K562 (cell line): ENCODE results near the gene SOS2. TPM values are rescaled to one million over a fixed set of nuclear protein-coding genes. Genes with fewer than 3 reads are reported as not detected.

Experiments
- NCOA1 ChIP-seq: fragments of 450-650 bp; IDR thresholded peaks from 2 replicates; pipeline ENCODE4 v1.6.1; 2016; ENCODE audit warnings: low read depth
- ZBTB7A ChIP-seq: IDR thresholded peaks from 2 replicates; pipeline ENCODE4 v1.6.1; 2011; ENCODE audit warnings: low read depth, mild to moderate bottlenecking, low read length, moderate library complexity, borderline replicate concordance; ENCODE audit not compliant: control insufficient read depth
- polyA plus RNA-seq, 8 experiments: library from polyadenylated mRNA; depleted of rRNA in 4 of 8; stranded (reverse) in 5 of 8; unstranded in 3 of 8; fragments of >200 nt; fragmentation: Nextera tagmentation in 2 of 8; fragmentation: Illumina TruSeq in 1 of 8; extraction: Ambion mirVana in 2 of 8; extraction: Trizol in 1 of 8; gene quantifications; 2 replicates each; pipeline versions ENCODE4 v1.2.1 to v1.2.3, GENCODE V29; 2011 to 2014; ENCODE audit warnings: inconsistent platforms in 1 of 8, missing spikeins in 1 of 8
- total RNA-seq, 7 experiments: library from RNA; depleted of rRNA in 6 of 7; stranded (reverse); fragments of >200 nt in 6 of 7; fragmentation: Illumina TruSeq in 2 of 7; extraction: Trizol in 2 of 7; gene quantifications; 2 replicates each; pipeline versions ENCODE4 v1.2.1 to v1.2.3, GENCODE V29; 2011 to 2021; ENCODE audit warnings: low replicate concordance in 1 of 7
- TF ChIP-seq, protein P1 (sequence below): fragments of 450-650 bp; formaldehyde crosslinking; IDR thresholded peaks from 2 replicates; pipeline ENCODE4 v1.4.0; 2022; ENCODE audit warnings: mild to moderate bottlenecking, moderate library complexity
- TF ChIP-seq, protein P2 (sequence below): fragments of 250-450 bp; sonication (Bioruptor Pico); IDR thresholded peaks from 2 replicates; pipeline ENCODE4 v1.5.0; 2021; ENCODE audit warnings: mild to moderate bottlenecking, moderate library complexity
- TF ChIP-seq, protein P3 (sequence below): IDR thresholded peaks from 2 replicates; pipeline ENCODE4 v1.6.1; 2012; ENCODE audit warnings: low read depth, low read length, improper control_type of control experiment, borderline replicate concordance

Gene SOS2
- total and polyA plus RNA-seq, 9 of the 15 experiments (the other 6 are each of a cell fraction or from before 2014, with no cell fraction given): 2.2 to 13.1 (median 10.5) TPM

- TF ChIP-seq, protein P1, sequence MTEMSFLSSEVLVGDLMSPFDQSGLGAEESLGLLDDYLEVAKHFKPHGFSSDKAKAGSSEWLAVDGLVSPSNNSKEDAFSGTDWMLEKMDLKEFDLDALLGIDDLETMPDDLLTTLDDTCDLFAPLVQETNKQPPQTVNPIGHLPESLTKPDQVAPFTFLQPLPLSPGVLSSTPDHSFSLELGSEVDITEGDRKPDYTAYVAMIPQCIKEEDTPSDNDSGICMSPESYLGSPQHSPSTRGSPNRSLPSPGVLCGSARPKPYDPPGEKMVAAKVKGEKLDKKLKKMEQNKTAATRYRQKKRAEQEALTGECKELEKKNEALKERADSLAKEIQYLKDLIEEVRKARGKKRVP (CRISPR knock-in tag): no peak
- TF ChIP-seq NCOA1 (no peak), ZBTB7A (no peak)
- TF ChIP-seq, protein P2, sequence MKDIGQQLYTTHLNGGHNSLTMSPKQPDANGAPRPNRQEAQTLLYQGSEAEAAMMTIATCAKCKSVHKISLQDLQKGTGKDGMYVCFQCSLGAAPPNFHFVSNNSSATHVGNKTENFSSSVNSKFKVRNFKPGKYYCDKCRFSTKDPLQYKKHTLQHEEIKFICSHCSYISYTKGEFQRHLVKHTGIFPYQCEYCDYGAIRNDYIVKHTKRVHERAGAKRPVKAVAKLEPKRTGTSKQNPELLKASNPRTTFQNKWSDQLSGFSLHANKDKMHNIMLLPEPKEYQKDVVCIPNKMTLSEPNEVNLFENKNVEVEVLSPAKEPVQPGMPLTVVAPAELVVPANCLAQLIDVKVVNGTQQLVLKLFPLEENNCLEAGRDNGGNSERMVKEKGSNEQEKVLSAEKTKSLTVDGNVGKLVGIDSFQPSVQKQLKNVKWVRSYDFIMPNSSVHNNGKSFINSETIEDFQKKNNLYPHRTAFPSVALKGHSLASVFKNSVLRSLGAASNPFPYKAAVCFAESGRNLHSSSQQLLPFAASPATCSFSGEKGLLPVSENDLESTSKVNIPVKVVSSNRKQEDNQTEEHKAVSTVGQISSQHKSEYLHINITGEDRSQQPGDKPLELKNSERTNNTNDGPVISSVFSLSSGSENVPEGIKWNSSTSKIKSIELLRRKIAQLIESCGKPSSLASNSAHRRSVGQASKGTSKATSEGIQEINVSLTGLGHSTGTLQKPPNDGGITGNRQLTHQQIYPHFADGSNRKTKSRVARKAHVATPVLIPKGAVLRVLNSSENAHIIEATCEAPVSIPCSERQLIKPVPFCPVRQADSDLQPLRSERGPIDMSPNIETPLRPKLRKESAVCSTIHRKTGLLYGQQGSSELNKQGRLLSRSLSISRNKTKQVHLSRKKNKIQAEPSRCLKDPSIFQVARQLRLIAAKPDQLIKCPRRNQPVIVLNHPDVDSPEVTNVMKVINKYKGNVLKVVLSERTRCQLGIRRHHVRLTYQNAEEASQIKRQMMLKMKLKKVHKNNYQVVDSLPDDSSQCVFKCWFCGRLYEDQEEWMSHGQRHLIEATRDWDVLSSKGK: no peak
- TF ChIP-seq, protein P3, sequence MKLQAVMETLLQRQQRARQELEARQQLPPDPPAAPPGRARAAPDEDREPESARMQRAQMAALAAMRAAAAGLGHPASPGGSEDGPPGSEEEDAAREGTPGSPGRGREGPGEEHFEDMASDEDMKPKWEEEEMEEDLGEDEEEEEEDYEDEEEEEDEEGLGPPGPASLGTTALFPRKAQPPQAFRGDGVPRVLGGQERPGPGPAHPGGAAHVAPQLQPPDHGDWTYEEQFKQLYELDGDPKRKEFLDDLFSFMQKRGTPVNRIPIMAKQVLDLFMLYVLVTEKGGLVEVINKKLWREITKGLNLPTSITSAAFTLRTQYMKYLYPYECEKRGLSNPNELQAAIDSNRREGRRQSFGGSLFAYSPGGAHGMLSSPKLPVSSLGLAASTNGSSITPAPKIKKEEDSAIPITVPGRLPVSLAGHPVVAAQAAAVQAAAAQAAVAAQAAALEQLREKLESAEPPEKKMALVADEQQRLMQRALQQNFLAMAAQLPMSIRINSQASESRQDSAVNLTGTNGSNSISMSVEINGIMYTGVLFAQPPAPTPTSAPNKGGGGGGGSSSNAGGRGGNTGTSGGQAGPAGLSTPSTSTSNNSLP: no peak
These were observed 145.1 kb downstream of the SOS2 start (continued) for GRCh38 chr14:50086321-50086711.
